Right lobe of liver (tissue), 6 donors: ENCODE measurements around the gene FREM1. TPM values are rescaled to one million over a fixed set of nuclear protein-coding genes. Genes with fewer than 3 reads are reported as not detected.

ENCODE experiments used
- ATAC-seq, 4 donors: fragments of 200-7000 bp; cut with Tn5 transposase; one replicate each; pipeline ENCODE4 v1.9.1; 2020; ENCODE audit warnings: mild to moderate bottlenecking in 4 of 4, moderate library complexity in 4 of 4
- DNase-seq, 3 donors: peaks; one replicate each; pipeline ENCODE4 v3.0.0-alpha.2; 2020
- H3K27ac ChIP-seq, 3 donors: fragments of 200-600 bp; one replicate each; pipeline ENCODE4 v1.8.0; 2022
- H3K27me3 ChIP-seq, 2 donors: fragments of 200-600 bp; one replicate each; pipeline ENCODE4 v1.8.0; 2022
- H3K36me3 ChIP-seq, 4 donors: fragments of 200-600 bp; sonication (generic) in 1 of 4; one replicate each; pipeline versions ENCODE4 v1.5.1 to v1.8.0; 2017 to 2022; ENCODE audit warnings: control low read depth in 1 of 4
- H3K4me1 ChIP-seq, 4 donors: fragments of 200-600 bp; sonication (generic) in 1 of 4; one replicate each; pipeline versions ENCODE4 v1.5.1 to v1.8.0; 2017 to 2022; ENCODE audit warnings: control low read depth in 1 of 4
- H3K4me3 ChIP-seq, 3 donors: fragments of 200-600 bp; one replicate each; pipeline ENCODE4 v1.8.0; 2022
- H3K9me3 ChIP-seq, 4 donors: fragments of 200-600 bp; sonication (generic) in 1 of 4; one replicate each; pipeline versions ENCODE4 v1.5.1 to v1.8.0; 2017 to 2022; ENCODE audit warnings: control low read depth in 1 of 4
- CTCF ChIP-seq, 4 donors: fragments of 200-600 bp in 3 of 4; fragments of 450-650 bp in 1 of 4; IDR thresholded peaks; one replicate each; pipeline versions ENCODE4 v1.5.1 to v1.8.0; 2016 to 2022; ENCODE audit warnings: antibody characterized with exemption in 4 of 4, mild to moderate bottlenecking in 2 of 4
- POLR2A ChIP-seq: fragments of 450-650 bp; IDR thresholded peaks from one replicate; pipeline ENCODE4 v1.6.1; 2017; ENCODE audit warnings: antibody characterized with exemption, mild to moderate bottlenecking
- WGBS: methylation state at CpG from one replicate; pipeline ENCODE4 v1.1.6; 2018; ENCODE audit warnings: low coverage, low lambda C conversion rate; ENCODE audit not compliant: insufficient coverage; ENCODE audit errors: missing lambda C conversion rate; 5-methylcytosine and 5-hydroxymethylcytosine counted together
- intact Hi-C, 2 donors: fragments of 100-400 bp; cut with DNase I; formaldehyde crosslinking; loops; one replicate each; pipeline versions ENCODE4 v1.11.2 to v1.14.1; 2022
- total RNA-seq, 6 experiments: library from RNA; depleted of rRNA in 2 of 6; stranded (reverse); fragments of >200 nt in 2 of 6; fragmentation: NEBNext Ultra II Directional in 3 of 6; extraction: Animal tissue kit (Norgen Biotek cat#: 25700) in 3 of 6; gene quantifications; one replicate each; pipeline versions ENCODE4 v1.1.0 to v1.2.4, GENCODE V29; 2016 to 2023
- donor health status: DM: no; HTN: yes; CAD: no.
- donor health status: DM: no; HTN: no; CAD: no.
- donor health status: DM: no; HTN: no; CAD: no.
- donor health status: DM: no; HTN: yes; CAD: no.
- donor health status: DM: no; HTN: yes; CAD: no.

The FREM1 gene
- total RNA-seq, 6 experiments from 2014 or later = 0.12 to 2.6 (median 1.1) TPM

- ATAC-seq (no peak), DNase-seq (no peak)
- no peak overlapping the region for H3K27ac ChIP-seq
- H3K9me3 ChIP-seq = no peaks in the 10 kb centered on the region
- intact Hi-C loops = no loop called here
- no peaks in the 10 kb centered on the region for H3K27me3 ChIP-seq
- H3K4me1 ChIP-seq = no peaks in the 10 kb centered on the region
- TF ChIP-seq POLR2A = no peak
- no peak for TF ChIP-seq CTCF (IDR thresholded peaks at IDR 0.05)
- 49% methylated on average over 4 of the region's 4 CpGs for WGBS
- H3K36me3 ChIP-seq = no peaks in the 10 kb centered on the region
- H3K4me3 ChIP-seq = no peak overlapping the region
Observed at GRCh38 chr9:14936491-14936890, 26.3 kb upstream of the FREM1 start.

- no peak for ATAC-seq
- intact Hi-C loops = no loop called here
- WGBS = 62% methylated on average over 1 of the region's 1 CpG
- Histone ChIP-seq H3K27ac (no peak overlapping the region), H3K4me1 (no peaks in the 10 kb centered on the region), H3K4me3 (no peak overlapping the region), H3K9me3 (no peaks in the 10 kb centered on the region), H3K27me3 (no peaks in the 10 kb centered on the region), H3K36me3 (no peaks in the 10 kb centered on the region)
- no peak for TF ChIP-seq CTCF (IDR thresholded peaks at IDR 0.05)
- no peak for TF ChIP-seq POLR2A
- no peak for DNase-seq
Observed at GRCh38 chr9:14935964-14936363, 25.7 kb upstream of the FREM1 start.

- DNase-seq = no peak
- Histone ChIP-seq H3K27me3 (no peaks in the 10 kb centered on the region), H3K9me3 (no peaks in the 10 kb centered on the region), H3K4me3 (no peak overlapping the region), H3K27ac (no peak overlapping the region), H3K4me1 (no peaks in the 10 kb centered on the region), H3K36me3 (no peaks in the 10 kb centered on the region)
- no peak for ATAC-seq
- intact Hi-C loops = no loop called here
- no peak for TF ChIP-seq CTCF (IDR thresholded peaks at IDR 0.05)
- TF ChIP-seq POLR2A = no peak
- WGBS = 62% methylated on average over 4 of the region's 4 CpGs
Observed at GRCh38 chr9:14935106-14935751, 25.0 kb upstream of the FREM1 start.

- TF ChIP-seq POLR2A (no peak), CTCF (IDR thresholded peaks at IDR 0.05) (no peak)
- 60% methylated on average over 2 of the region's 2 CpGs for WGBS
- Histone ChIP-seq H3K27ac (no peak overlapping the region), H3K4me1 (no peaks in the 10 kb centered on the region), H3K27me3 (no peaks in the 10 kb centered on the region), H3K36me3 (no peaks in the 10 kb centered on the region), H3K9me3 (no peaks in the 10 kb centered on the region), H3K4me3 (no peak overlapping the region)
- intact Hi-C loops = no loop called here
- ATAC-seq (no peak), DNase-seq (no peak)
Observed at GRCh38 chr9:14932641-14933040, 22.4 kb upstream of the FREM1 start.

- TF ChIP-seq CTCF (IDR thresholded peaks at IDR 0.05) = no peak
- Histone ChIP-seq H3K4me1 (no peaks in the 10 kb centered on the region), H3K4me3 (no peak overlapping the region), H3K36me3 (no peaks in the 10 kb centered on the region), H3K27me3 (no peaks in the 10 kb centered on the region), H3K9me3 (no peaks in the 10 kb centered on the region), H3K27ac (no peak overlapping the region)
- DNase-seq (no peak), ATAC-seq (no peak)
- intact Hi-C loops = no loop called here
Observed at GRCh38 chr9:14932231-14932630, 22.0 kb upstream of the FREM1 start.
